AG09309 (cell line): ENCODE results near the gene TMEM245.

ENCODE experiments used
- DNase-seq: peaks from one replicate; pipeline ENCODE4 v3.0.0-alpha.2; 2010; ENCODE audit warnings: low read depth
- H3K4me3 ChIP-seq: 2 replicates; pipeline ENCODE4 v1.5.1; 2011; ENCODE audit warnings: mild to moderate bottlenecking, low read depth, low read length, moderate library complexity; ENCODE audit not compliant: control insufficient read depth
- CTCF ChIP-seq: IDR thresholded peaks from 2 replicates; pipeline ENCODE4 v1.5.1; 2011; ENCODE audit warnings: mild to moderate bottlenecking, low read depth, low read length, inconsistent platforms; ENCODE audit not compliant: insufficient read depth, control insufficient read depth; ENCODE audit errors: missing control alignments

The TMEM245 gene

GRCh38 chr9:109088221-109088620 is 31.5 kb downstream of the TMEM245 start:
- TF ChIP-seq CTCF = no peak

DNA sequence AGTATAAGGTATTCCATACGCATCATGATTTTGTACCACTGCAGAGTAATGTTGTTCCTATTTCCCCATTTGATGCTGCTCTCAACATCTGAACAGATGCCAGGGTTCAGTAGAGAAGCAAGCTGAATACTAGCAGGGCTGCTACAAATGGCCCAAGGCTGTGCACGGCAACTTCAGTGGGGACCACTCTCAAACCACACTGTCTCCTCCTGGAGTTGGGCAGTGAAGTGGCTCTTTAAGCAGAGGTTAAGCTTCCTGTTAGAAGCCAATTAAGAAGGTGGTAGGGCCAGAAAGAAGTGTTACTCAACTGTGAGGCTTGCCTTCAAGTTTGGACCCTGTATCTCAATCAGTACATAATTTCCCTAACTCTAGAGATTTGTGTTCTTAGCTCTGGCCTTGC is 32.0 kb downstream of the TMEM245 start:
- no peak overlapping the region for H3K4me3 ChIP-seq
- no peak for TF ChIP-seq CTCF
- DNase-seq = no peak

More at GRCh38 chr9:109088221-109088620, 31.5 kb downstream of the TMEM245 start:
- H3K4me3 ChIP-seq = no peak overlapping the region
- DNase-seq = no peak

GRCh38 chr9:109086221-109086620 is 33.5 kb downstream of the TMEM245 start:
- no peak for DNase-seq
- H3K4me3 ChIP-seq = no peak overlapping the region
- TF ChIP-seq CTCF = no peak

GRCh38 chr9:109085510-109085909 is 34.2 kb downstream of the TMEM245 start:
- TF ChIP-seq CTCF = no peak
- DNase-seq = no peak
- no peak overlapping the region for H3K4me3 ChIP-seq

DNA sequence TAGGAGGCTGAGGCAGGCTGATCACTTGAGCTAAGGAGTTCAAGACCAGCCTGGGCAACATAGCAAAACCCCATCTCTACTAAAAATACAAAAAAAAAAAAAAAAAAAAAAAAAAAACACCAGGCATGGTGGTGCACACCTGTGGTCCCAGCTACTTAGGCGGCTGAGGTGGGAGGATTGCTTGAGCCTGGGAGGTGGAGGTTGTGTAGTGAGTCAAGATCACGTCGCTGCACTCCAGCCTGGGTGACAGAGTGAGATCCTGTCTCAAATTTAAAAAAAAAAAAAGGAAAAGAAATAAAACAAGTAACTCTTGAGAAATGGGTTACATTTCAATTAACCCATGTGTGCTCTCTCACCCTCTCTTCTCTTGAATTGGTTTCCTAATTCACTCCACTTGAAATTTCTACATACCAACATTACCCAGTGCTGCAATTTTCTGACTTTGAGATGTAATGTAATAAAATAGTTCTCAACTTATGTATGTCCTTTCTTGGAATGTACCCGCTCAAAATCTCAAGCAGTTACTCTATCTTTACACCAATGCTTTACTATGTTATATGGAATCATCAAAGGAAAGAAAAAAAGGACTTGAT is 35.8 kb downstream of the TMEM245 start:
- TF ChIP-seq CTCF = no peak
- H3K4me3 ChIP-seq = no peak overlapping the region
- no peak for DNase-seq

DNA sequence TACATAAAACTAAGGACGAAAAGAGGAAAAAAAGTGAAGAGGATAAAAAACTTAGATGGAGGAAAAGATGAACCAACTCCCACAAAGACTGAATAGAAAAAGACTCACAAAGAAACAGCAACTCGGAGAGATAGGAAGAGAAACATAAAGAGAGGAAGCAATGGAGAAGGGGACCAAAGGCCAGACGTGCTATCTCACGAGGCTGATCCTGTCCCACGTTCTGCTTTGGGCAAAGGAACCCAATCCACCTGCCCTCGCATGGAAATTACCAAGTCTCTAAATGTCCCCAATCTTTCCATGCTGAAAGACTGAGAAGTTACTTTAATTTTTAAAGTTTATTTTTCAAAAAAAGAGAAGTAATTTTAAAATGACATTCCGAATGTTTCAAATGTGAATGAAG is 36.6 kb downstream of the TMEM245 start:
- H3K4me3 ChIP-seq = no peak overlapping the region
- TF ChIP-seq CTCF = no peak
- no peak for DNase-seq

DNA sequence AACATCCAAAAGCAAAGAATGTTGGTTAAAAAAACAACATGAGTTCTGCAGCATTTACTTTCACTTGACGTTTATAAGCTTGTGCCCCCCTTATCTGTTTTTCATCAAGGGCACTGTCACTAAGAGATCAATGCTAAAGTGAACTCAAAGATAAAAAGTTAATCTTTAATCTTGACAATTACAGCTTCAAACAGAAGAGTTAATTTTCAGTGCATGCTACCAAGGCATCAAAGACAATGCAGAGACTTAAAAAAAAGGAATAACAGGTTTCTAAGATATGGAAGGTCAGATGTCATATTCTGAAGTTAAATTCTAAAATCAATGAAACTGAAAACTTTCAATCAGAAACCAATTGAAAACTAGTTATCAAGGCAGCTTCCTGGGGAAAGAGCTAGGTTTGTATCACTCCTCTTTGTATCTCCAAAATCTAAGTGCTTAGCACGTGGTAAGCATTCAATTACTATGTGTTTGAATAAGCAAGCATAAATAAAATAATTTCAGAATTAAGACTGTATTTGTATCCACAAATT is 37.6 kb downstream of the TMEM245 start:
- no peak for DNase-seq
- H3K4me3 ChIP-seq = no peak overlapping the region
- TF ChIP-seq CTCF = no peak
